Measurements from ENCODE around the gene CHRM5. TPM values are rescaled to one million over a fixed set of nuclear protein-coding genes. Genes with fewer than 3 reads are reported as not detected.
A peak's percentile ranks its signal among the peaks of the same experiment; 100 is the strongest.
"Not testable (repeated sequence)": the region's sequence is repeated elsewhere in the genome, so short reads cannot be mapped to it uniquely, and the experiment has no call there.

CHRM5 gene
- total RNA-seq, 1 donor from 2014 or later = 0.47 TPM

DNA sequence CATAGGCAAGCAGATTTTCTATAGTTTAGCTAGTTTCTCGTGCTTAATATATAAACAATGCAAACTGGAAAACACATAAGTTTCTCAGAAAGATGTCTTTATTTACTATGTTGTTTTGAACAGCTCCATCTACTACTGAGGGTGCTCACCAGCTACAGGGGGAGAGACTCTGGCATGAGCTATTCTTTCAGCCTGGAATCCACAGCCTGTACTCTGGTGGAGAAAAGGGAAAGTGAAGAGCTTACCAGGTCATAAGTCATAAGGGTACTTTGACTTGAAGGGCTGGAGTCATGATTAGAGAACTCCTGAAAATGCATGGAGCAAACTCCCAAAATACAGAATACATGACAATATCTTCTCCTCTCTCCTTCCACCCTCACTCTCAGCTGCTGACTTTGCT is 75.1 kb downstream of the CHRM5 start:
- DNase-seq = no peak

DNA sequence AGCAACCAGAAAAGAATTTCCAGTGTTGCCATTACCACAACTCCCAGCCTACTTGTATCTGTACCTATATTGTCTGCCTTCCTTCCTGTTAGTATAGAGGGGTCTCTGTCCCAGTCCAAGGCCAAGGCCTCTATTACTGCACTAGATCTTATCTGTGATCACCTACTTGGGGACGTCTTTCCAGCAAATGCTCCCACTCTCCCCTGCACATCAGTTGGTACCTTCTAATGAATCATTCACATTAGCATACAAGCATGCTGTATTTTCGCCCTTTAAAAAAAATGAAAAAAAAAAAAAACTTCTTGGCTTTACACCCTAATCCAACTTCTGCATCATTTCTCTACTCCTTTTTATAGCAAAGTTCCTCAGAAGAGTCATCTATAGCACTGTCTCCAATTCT is 75.5 kb downstream of the CHRM5 start:
- no peak for DNase-seq

- DNase-seq = no peak
Observed at GRCh38 chr15:34046471-34047145, 78.3 kb downstream of the CHRM5 start.

GRCh38 chr15:34047893-34048775 is 79.8 kb downstream of the CHRM5 start:
- no peak for DNase-seq

DNA sequence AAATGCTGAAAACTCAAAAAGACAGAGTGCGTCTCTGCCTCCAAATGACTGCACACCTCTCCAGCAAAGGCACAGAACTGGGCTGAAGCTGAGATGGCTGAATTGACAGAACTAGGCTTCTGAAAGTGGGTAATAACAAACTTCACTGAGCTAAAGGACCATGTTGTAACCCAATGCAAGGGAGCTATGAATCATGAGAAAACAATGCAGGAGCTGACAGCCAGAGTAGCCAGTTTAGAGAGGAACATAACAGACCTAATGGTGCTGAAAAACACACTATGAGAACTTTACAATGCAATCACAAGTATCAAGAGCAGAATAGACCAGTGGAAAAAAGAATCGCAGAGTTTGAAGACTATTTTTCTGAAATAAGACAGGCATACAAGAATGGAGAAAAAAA is 80.8 kb downstream of the CHRM5 start:
- DNase-seq = no peak

DNA sequence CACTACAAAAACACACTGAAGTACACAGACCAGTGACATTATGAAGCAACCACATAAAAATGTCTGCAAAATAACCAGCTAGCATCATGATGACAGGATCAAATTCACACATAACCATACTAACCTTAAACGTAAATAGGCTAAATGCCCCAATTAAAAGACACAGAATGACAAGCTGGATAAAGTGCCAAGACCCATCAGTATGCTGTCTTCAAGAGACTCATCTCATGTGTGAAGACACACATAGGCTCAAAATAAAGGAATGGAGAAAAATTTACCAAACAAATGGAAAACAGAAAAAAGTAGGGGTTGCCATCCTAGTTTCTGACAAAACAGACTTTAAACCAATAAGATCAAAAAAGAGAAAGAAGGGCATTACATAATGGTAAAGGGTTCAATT is 82.1 kb downstream of the CHRM5 start:
- DNase-seq = not testable (repeated sequence)

- DNase-seq = no peak
Observed at GRCh38 chr15:34054081-34054707, 85.9 kb downstream of the CHRM5 start.

GRCh38 chr15:34055868-34056595 is 87.7 kb downstream of the CHRM5 start:
- no peak for DNase-seq

- DNase-seq = no peak
Observed at GRCh38 chr15:34056911-34057310, 88.6 kb downstream of the CHRM5 start.

- no peak for DNase-seq
Observed at GRCh38 chr15:34059476-34059875, 91.2 kb downstream of the CHRM5 start.

GRCh38 chr15:34059946-34060345 is 91.6 kb downstream of the CHRM5 start:
- no peak for DNase-seq

DNA sequence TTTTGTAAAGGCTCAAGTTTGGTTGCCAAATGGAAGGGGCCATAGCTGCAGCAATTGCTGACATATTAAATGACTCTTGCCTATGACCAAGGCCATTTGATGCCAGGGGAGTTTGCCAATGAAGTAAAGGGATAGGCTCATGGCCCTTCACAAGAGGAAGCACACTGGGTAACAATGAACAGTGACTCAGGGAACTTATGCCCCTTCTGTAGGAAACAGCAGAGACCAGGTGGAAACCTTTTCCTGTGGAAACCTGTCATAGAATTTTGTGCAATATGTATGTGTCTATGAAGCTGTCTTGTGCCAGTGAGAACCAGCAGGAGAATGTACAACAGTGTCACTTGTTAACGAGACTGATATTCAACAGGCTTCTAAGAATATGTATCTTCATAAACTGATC is 96.1 kb downstream of the CHRM5 start:
- no peak for DNase-seq

DNA sequence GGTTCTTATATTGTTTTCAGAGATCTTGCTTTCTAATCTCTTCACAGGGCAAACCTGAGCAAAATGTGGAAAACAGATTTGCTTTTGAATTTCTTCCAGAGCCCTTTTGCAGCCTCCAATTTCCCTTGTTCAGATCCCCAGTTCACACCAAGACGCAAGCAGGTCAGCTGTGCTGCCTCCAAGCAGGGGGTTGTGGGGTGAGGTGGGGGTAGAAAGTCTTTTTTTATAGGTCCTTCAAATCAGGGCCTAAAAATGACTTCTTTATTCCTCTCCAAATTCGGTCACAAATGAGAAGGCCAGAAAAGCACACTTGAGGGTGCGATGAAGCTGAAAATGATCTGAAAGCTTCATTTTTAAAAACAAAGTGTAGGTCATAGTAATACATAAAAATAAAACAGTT is 97.0 kb downstream of the CHRM5 start:
- DNase-seq = no peak

DNA sequence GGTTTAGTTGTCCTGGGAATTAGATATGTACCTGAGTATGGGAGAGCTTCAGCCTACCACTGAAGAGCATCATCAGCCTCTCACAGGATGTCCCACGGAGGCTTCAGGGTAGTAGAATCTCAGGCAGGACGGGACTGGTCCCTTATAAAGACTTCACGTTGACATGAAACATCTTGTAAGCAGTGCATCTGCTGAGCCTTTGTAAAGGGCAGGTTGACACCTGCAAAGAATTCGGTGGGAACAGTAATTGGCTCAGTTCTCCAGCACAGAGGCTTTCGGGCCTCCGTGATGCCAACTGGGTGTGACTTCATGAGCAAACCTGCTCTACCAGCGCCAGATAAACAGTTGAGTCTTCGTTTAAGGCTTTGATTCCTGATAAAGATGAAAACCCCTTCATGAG is 97.6 kb downstream of the CHRM5 start:
- DNase-seq = no peak

DNA sequence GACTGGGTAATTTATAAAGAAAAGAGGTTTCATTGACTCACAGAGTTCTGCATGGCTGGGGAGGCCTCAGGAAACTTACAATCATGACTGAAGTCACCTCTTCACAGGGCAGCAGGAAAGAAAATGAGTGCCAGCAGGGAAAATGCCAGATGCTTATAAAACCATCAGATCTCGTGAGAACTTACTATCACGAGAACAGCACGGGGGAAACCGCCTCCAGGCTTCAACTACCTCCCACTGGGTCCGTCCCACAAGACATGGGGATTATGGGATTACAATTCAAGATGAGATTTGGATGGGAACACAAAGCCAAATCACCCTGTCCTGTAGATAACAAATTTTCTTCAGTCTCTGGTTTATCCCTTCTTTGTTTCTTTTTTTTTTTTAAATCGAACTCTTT is 101.7 kb downstream of the CHRM5 start:
- no peak for DNase-seq

DNA sequence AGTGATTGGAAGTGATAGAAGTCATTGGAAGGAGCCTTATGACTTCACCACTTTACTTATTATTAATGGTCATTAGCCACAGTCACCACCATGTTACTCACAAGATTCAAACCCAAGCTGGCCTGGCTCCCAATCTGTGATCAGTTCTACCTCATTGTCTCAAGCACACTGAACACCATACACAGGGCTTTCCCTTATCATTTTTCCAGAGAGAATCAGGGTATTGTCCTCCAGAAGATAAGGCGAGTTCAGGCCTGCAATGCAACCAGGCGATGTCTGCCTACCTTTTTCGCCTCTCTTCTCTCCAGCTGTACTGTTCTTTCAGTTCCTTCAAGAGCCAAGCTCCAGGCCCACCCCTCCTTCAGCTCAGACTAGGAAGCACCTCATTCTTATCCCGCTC is 108.5 kb downstream of the CHRM5 start:
- DNase-seq = no peak

DNA sequence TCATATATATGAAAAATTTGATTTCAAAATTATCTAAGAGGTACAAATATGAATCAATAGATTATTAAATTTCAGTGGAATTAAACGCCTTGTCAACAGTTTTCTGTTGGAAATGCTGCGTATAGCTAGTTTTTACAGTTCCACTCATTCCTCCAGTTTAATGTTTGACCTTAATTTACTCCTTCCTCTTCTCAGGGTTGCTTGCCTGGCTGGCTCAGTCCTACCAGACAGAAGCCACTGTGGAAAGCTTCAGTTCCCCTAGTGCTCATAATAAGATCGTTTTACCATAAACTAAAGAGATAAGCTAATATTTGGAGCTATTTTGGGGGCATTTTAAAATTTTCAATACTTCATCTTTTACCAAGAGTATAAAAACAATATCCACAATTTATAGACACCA is 110.6 kb downstream of the CHRM5 start:
- no peak for DNase-seq

- DNase-seq = no peak
Observed at GRCh38 chr15:34079904-34080303, 111.6 kb downstream of the CHRM5 start.

- peak; percentile 39 for DNase-seq
Observed at GRCh38 chr15:34084086-34084485, 115.8 kb downstream of the CHRM5 start.

DNA sequence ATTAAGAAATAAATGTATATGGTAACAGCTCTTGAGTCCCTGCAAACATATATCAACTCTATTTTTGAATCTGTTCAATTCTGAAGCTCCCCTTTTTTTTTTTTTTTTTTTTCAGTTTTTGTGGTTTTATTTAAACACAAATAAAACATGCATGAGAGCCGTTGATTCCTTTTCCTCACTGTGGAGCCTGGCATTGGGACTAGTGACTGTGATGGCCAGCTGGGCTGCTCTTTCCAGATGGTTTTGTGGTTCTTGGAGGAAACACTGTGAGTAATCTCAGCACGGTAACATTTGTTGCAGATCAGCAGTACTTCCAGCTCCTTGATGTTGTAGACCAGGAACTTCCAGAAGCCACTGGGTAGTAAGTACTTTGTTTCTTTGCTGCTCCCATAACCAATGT is 117.4 kb downstream of the CHRM5 start:
- no peak for DNase-seq

DNA sequence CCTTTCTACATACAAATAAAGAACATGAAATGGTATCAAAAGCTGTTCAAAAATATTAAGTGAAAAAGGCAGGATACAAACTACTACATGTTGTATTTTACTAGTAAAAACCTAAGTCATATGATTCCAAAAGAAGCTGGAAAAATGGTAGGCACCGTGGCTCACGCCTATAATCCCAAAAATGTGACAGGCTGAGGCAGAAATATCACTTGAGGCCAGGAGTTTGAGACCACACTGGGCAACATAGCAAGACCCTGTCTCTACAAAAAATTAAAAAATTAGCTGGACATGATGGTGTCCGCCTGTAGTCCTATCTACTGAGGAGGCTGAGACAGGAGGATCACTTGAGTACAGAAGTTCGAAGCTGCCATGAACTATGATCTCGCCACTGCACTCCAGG is 131.6 kb downstream of the CHRM5 start:
- no peak for DNase-seq

GRCh38 chr15:34101366-34102174 is 133.3 kb downstream of the CHRM5 start, which contains the start of the genes EMC7 and PGBD4:
Gene EMC7, minus strand, starts transcription at chr15:34101862. Its CDS starts 23 bp downstream, at chr15:34101839.
Gene PGBD4, plus strand, starts transcription at chr15:34102083. Its CDS starts 449 bp downstream, at chr15:34102532.
- peak; percentile 98 for DNase-seq
